ENCODE measurements around the gene CALCOCO2. TPM values are rescaled to one million over a fixed set of nuclear protein-coding genes. Genes with fewer than 3 reads are reported as not detected.
"Not testable (repeated sequence)": the region's sequence is repeated elsewhere in the genome, so short reads cannot be mapped to it uniquely, and the experiment has no call there.

The CALCOCO2 gene
- total RNA-seq, 1 donor from 2014 or later: 34.9 TPM

DNA sequence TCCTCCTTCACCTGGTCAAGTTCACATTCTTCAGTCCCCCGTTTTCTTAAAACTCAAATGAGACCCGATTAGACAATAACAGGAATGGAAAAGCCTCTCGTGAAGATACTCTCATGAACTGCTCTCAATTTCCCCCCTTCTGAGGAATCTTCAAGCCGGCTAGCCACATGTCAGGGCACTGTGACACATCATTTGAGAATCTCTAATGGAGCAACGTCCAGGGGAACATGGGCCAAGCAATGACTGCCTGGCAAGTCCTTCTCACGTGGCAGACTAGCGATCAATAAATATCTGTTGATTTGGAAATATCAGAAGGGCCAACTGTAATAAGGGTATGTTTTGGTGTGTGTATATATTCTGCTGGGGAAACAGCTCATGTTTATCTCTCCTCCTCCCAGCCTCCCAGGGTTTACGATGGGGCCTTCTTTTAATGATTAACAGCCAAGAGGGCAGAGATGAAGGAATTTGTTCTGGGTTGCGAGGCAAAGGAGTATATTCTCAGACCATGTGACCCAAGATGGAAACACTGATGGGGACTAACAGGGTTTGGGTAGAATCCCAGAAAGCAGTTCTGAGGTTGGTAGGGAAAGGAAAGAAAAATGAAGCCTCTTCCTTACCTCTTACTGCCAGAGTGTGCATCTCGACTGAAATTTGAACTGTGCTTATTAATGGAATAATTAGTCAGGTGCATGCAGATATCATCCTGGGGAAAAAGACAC is 35.2 kb upstream of the CALCOCO2 start:
- TF ChIP-seq, protein P1, sequence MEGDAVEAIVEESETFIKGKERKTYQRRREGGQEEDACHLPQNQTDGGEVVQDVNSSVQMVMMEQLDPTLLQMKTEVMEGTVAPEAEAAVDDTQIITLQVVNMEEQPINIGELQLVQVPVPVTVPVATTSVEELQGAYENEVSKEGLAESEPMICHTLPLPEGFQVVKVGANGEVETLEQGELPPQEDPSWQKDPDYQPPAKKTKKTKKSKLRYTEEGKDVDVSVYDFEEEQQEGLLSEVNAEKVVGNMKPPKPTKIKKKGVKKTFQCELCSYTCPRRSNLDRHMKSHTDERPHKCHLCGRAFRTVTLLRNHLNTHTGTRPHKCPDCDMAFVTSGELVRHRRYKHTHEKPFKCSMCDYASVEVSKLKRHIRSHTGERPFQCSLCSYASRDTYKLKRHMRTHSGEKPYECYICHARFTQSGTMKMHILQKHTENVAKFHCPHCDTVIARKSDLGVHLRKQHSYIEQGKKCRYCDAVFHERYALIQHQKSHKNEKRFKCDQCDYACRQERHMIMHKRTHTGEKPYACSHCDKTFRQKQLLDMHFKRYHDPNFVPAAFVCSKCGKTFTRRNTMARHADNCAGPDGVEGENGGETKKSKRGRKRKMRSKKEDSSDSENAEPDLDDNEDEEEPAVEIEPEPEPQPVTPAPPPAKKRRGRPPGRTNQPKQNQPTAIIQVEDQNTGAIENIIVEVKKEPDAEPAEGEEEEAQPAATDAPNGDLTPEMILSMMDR (IDR thresholded peaks at IDR 0.05): no peak
- no peaks in the 10 kb centered on the region for H3K9me3 ChIP-seq
- intact Hi-C loops (cut with DNase I): no loop called here
- H3K27me3 ChIP-seq: no peaks in the 10 kb centered on the region
- H3K4me1 ChIP-seq: no peaks in the 10 kb centered on the region
- H3K36me3 ChIP-seq: no peaks in the 10 kb centered on the region
- no peak overlapping the region for H3K4me3 ChIP-seq
- no peak overlapping the region for H3K27ac ChIP-seq
- DNase-seq (ENCODE audit: low spot score in 2 of 2): no peak

GRCh38 chr17:48796163-48796522 is 34.7 kb upstream of the CALCOCO2 start:
- H3K4me3 ChIP-seq; H3K36me3 ChIP-seq; H3K4me1 ChIP-seq; intact Hi-C loops (cut with DNase I); H3K27ac ChIP-seq; H3K9me3 ChIP-seq; H3K27me3 ChIP-seq; DNase-seq (ENCODE audit: low spot score in 2 of 2): not testable (repeated sequence)

DNA sequence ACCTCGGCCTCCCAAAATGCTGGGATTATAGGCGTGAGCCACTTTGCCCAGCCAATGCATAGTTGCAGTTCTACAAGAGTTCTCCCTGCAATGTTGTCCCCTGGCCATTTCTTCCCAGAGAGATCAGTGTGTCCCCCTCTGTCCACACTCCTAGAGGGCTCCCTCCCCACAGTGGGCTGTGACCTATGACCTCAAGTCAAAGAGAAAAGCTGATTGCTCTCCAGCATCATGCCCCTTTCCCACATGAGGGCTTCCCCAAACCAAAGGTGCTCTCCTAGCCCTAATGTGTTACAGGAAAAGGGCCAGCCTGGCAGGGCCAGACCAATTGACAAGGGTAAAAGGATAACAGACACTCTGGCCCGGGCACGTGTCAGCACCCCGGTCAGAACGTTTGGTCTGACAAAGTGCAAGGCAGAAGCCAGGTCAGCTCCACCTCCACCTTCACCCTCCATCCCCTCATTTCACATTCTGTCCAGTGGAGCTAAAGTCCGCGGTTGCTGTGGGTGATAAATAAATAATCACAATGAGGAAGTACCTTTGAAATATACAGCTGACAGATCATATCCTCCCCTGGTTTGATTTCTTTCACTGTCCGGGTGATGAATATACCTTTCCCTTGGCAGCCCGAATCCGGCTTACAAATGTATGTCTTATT is 31.6 kb upstream of the CALCOCO2 start:
- intact Hi-C loops (cut with DNase I): no loop called here
- Histone ChIP-seq H3K9me3 (no peaks in the 10 kb centered on the region), H3K4me3 (no peak overlapping the region), H3K27me3 (no peaks in the 10 kb centered on the region), H3K27ac (no peak overlapping the region), H3K4me1 (no peaks in the 10 kb centered on the region), H3K36me3 (no peaks in the 10 kb centered on the region)
- DNase-seq (ENCODE audit: low spot score in 2 of 2): no peak
- TF ChIP-seq, protein P1 (IDR thresholded peaks at IDR 0.05): no peak

- no peaks in the 10 kb centered on the region for H3K36me3 ChIP-seq
- H3K4me3 ChIP-seq: no peak overlapping the region
- TF ChIP-seq, protein P1 (IDR thresholded peaks at IDR 0.05): no peak
- no peaks in the 10 kb centered on the region for H3K9me3 ChIP-seq
- DNase-seq (ENCODE audit: low spot score in 2 of 2): no peak
- H3K4me1 ChIP-seq: no peaks in the 10 kb centered on the region
- H3K27me3 ChIP-seq: no peaks in the 10 kb centered on the region
- H3K27ac ChIP-seq: no peak overlapping the region
- intact Hi-C loops (cut with DNase I): loop anchor here (10.0 kb wide), 1 partner anchor 234 kb away; no protein-coding TSS in a partner anchor
Measured at GRCh38 chr17:48800626-48801217, 30.1 kb upstream of the CALCOCO2 start.

DNA sequence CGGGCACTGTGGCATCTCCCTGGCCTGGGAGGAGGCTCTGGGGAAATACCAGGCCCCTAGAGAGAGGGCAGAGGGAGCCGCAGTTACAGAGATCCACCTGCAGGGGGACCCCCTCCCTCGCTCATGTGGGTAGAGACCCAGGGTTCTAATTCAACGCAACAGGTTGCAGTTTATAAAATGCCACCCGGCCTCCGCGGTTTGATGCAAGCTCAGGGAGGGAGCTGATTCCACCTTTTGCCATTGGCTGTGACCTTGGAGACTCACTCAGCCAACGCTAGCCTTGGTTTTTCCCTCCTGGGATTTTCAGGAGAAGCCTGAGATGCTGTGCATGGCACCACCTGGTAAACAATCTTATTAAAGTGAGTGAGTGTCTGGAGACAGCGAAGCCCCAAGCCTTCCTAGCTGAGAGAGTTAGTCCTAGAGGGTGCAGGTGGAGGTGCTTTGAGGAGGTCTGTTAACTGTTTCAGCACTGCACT is 25.9 kb upstream of the CALCOCO2 start:
- DNase-seq (ENCODE audit: low spot score in 2 of 2): peak in 1 of 2 donors; percentile 70
- H3K36me3 ChIP-seq: no peaks in the 10 kb centered on the region
- no peaks in the 10 kb centered on the region for H3K4me1 ChIP-seq
- H3K27me3 ChIP-seq: no peaks in the 10 kb centered on the region
- no peak overlapping the region for H3K4me3 ChIP-seq
- intact Hi-C loops (cut with DNase I): loop anchor here (1.0 to 10.0 kb wide), 2 partner anchors 74 to 230 kb away; no protein-coding TSS in a partner anchor
- no peak overlapping the region for H3K27ac ChIP-seq
- TF ChIP-seq, protein P1 (IDR thresholded peaks at IDR 0.05): peak; percentile 84 to 94 (median 88)
- H3K9me3 ChIP-seq: no peaks in the 10 kb centered on the region

DNA sequence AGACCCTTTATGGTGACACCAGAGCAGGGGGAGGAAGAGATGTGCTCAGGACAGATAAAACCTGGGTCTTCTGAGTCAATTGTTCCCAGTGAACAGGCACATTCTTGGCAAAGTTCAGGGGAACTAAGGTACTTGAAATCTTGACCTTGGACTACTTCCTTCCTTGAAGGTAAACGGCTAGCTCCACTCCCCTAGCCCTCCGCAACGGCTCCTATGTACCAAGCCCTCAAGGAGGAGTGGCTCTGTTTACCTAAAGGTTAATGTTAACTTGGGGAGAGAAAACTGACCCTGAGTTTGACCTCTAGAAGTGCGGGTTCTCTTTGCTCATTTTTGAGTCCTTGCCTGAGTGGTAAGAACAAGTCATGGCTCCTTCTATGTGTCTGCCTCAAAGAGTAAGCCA is 21.7 kb upstream of the CALCOCO2 start:
- Histone ChIP-seq H3K36me3 (no peaks in the 10 kb centered on the region), H3K4me3 (no peak overlapping the region), H3K27me3 (no peaks in the 10 kb centered on the region), H3K27ac (no peak overlapping the region), H3K9me3 (no peaks in the 10 kb centered on the region), H3K4me1 (no peaks in the 10 kb centered on the region)
- no peak for DNase-seq (ENCODE audit: low spot score in 2 of 2)
- intact Hi-C loops (cut with DNase I): loop anchor here (10.0 kb wide), 1 partner anchor 226 kb away; no protein-coding TSS in a partner anchor
- TF ChIP-seq, protein P1 (IDR thresholded peaks at IDR 0.05): no peak

Measured in ascending aorta (tissue), 2 donors.